Stimulated activated CD4-positive, alpha-beta T cell treated with anti-CD3 and anti-CD28 coated beads, TNF-alpha, amount 100 ng/mL, for 48 hours (primary cell): Measurements from ENCODE around the gene HINT2.

Source experiments
- DNase-seq, 3 donors: peaks; one replicate each; pipeline ENCODE4 v3.0.0-alpha.2; 2020; ENCODE audit warnings: low read depth in 3 of 3

The HINT2 gene

DNA sequence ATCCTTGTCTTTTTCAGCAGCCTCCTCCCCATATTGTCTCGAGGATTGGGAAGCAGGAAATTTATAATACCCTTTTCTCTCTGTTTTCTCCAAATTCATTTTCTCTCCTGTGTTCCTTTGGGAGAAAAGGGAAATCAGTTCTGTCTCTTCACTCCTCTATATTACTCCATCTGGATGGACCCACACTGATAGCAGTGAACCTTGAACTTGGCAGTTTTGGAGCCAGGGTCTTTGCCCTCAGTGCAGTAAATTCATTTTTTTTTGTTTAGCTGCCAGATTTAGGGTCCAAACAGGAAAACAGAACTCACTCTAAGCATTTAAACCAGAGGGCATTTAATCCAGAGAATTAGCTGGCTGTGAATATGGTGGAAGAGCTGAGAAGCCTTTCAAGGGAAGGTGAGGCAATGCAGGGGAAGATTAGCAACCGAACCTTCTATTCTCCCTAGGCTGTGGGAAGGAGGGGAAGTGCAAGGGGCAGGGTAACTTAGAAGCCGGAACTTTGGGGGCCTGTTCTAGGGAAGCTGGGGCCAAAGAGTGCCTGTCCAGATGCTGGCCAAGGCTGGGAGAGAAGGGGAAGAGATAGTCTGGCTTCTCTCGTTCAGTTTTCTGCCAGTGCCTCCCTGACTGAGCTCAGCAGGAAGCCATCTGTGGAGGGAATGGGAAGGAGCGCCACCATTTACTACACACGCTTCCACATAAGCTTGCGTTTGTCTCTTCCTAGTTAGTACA, 39.8 kb downstream of the HINT2 start:
- DNase-seq = no peak

DNA sequence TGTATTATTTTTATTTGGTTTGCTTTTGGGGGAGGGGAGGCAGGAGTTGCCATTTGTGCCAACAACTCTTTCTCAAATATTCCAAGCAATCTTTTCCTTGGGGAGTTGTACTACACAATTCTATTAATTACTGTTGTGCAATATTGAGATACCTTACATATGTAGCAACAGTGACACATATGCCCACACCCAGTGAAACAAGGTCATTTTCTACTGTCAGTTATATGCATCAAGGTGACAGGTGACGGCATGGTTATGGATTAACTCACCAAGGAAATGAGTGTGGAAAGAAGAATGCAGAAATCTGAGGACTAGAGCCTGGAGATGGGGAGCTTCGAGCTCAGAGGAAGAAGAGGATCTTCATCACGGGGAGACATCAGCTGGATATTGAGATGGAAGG, 42.9 kb downstream of the HINT2 start:
- DNase-seq = no peak

DNA sequence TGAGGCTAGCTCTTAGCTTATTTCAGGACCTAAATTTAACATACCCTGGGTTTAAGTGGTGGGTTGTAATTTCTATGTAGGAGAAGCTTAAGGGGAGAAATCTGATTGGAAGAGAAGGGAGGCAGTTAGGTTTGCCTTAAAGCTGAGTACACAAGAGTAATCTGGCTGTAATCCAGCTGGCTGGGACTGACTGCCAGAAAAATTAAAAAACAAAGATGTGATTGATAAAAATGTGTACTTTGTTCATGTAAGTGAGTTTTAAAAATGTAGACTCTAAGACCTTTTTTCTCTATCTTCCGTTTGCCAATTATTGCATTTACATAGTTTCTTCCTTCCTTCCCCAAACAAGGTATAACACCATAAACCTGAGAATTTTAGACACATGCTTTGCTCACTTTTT, 43.3 kb downstream of the HINT2 start:
- no peak for DNase-seq

DNA sequence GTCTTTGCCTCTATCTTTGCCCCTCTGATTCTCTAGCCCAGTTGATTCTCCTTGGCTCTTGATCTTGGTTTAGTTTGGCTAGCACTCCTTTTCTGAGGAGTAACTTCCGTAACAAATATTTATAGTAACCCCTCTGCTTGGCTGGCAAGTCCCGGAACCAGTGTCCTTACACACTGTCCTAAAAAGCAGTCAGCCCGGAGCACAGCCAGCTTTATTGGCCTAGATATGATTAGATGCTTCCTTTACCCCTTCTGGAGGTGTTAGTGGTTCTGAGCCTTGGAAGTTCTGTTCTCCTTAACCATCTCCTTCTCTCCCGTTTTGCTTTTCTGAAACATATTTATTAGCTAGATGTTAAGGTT, 43.8 kb downstream of the HINT2 start:
- no peak for DNase-seq

DNA sequence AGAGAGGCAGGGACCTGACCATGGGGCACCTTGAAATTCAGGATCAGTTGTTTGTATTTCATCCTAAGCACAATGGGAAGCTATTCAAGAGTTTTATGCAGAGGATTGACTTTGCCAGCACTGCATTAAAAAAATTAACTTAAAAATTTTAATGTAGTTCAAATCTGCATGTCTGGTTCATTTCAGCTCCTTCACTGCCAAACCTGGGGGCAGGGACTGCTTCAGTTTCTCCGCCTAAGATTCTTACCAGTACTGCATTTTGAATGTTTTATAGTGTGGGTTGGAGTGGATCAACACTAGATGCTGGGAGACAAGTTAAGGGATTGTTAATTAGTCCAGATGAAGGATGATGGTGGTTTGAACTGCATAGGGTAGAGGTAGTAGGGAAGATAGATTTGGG, 45.1 kb downstream of the HINT2 start:
- no peak for DNase-seq

DNA sequence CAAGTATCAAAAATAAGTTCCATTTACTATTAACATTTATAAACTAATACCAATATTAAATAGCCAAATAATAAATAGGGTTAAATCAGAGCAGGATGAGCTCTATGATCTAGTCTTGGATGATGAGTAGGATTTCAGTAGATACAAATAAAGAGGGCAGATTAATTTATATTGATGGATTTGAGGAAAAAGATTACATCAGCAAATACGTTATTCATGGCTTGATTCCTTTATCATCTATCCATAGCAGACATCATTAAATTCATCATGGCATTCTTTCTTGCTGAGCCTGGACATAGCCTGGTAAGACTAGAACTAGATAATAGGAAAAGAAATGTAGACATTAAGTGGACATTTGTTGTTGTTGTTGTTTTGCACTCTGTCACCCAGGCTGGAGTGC, 47.4 kb downstream of the HINT2 start:
- no peak for DNase-seq

DNA sequence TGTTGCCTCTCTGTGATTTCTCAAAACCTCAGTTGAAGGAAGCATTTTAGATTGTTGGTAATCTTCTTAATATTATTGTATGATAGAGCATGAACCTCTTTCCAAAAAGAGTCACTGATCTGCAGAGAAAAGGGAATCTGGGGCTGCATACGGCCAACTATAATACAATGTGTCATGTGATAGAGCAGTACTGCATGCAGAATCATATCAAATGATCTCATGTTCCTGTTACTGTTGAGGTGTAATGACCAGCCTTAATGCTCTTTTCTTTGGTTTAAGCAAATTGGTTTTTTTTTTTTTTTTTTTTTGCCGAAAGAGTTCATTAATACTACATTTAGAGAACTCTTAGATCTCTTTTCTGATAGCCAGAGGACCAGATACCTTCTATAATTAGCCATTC, 47.8 kb downstream of the HINT2 start:
- no peak for DNase-seq

DNA sequence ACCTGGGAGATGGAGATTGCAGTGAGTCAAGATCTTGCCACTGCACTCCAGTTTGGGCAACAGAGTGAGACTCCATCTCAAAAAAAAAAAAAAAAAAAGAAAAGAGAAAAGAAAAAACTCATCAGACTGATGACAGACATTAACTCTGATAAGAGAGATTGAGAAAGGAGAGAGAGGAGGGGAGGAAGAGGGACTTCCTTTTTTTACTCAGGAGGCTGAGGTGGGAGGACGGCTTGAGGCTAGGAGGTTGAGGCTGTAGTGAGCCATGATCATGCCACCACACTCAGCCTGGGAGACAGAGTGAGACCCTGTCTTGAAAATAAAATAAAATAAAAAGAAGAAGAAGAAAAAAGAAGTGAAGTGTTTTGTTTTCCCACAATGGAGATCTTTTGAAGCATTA, 51.0 kb downstream of the HINT2 start:
- no peak for DNase-seq

DNA sequence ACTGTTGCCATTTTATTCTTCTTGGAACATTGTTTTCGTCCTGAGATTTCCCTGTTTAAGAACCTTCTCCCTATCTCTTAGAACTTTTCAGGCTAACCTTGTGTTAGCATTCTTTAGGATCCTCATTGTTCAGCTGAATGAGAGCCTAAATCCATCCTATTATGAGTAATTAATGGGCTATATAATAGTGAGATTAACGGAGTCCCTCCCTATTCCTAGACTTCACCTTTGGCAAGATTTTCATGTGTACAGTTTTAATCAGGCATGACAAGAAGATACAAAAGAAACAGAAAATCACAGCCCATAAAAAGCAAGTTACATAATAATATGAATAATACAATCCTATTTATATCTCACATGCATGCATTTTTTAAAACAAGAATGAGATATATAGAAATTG, 51.7 kb downstream of the HINT2 start:
- no peak for DNase-seq
